Transverse colon (tissue), 4 donors: ENCODE measurements around the gene MGAT4A. TPM values are rescaled to one million over a fixed set of nuclear protein-coding genes. Genes with fewer than 3 reads are reported as not detected.

Experiments
- DNase-seq: peaks from one replicate; pipeline ENCODE4 v3.0.0-alpha.2; 2019
- H3K27ac ChIP-seq, 4 donors: fragments of 200-600 bp; sonication (generic); 2 replicates each; pipeline ENCODE4 v1.5.1; 2016 to 2018; ENCODE audit warnings: inconsistent platforms in 4 of 4
- H3K27me3 ChIP-seq: fragments of 200-600 bp; sonication (generic); 2 replicates; pipeline ENCODE4 v1.5.1; 2017; ENCODE audit warnings: inconsistent platforms
- H3K36me3 ChIP-seq, 4 donors: fragments of 200-600 bp; sonication (generic); 2 replicates each; pipeline ENCODE4 v1.5.1; 2017 to 2019; ENCODE audit warnings: inconsistent platforms in 4 of 4
- H3K4me1 ChIP-seq, 4 donors: fragments of 200-600 bp; sonication (generic); 2 replicates each; pipeline ENCODE4 v1.5.1; 2017 to 2020; ENCODE audit warnings: inconsistent platforms in 4 of 4
- H3K4me3 ChIP-seq, 4 donors: fragments of 200-600 bp; sonication (generic); 1 replicate in 1 of 4; 2 replicates in 3 of 4; pipeline versions ENCODE4 v1.5.1 to v1.6.1; 2017 to 2019; ENCODE audit warnings: inconsistent platforms in 4 of 4
- H3K9me3 ChIP-seq, 2 donors: fragments of 200-600 bp; sonication (generic); 2 replicates each; pipeline ENCODE4 v1.5.1; 2017 to 2019; ENCODE audit warnings: inconsistent platforms in 2 of 2
- CTCF ChIP-seq, 5 experiments: fragments of 200-600 bp in 3 of 5; fragments of 450-650 bp in 2 of 5; sonication (generic) in 3 of 5; IDR thresholded peaks; 1 replicate in 2 of 5; 2 replicates in 3 of 5; pipeline ENCODE4 v1.5.1; 2016 to 2017; ENCODE audit warnings: antibody characterized with exemption in 5 of 5, inconsistent platforms in 3 of 5, mild to moderate bottlenecking in 2 of 5, moderate library complexity in 1 of 5
- EP300 ChIP-seq: sonication (generic); formaldehyde crosslinking; IDR thresholded peaks from one replicate; pipeline ENCODE4 v1.6.1; 2017; ENCODE audit warnings: antibody characterized with exemption, low read depth
- POLR2A ChIP-seq: fragments of 450-650 bp; IDR thresholded peaks from one replicate; pipeline ENCODE4 v1.6.1; 2016; ENCODE audit warnings: antibody characterized with exemption, mild to moderate bottlenecking, moderate library complexity
- POLR2AphosphoS5 ChIP-seq, 3 donors: sonication (generic); formaldehyde crosslinking; IDR thresholded peaks; one replicate each; pipeline ENCODE4 v1.6.1; 2016; ENCODE audit warnings: antibody characterized with exemption in 3 of 3
- WGBS, 2 donors: methylation state at CpG; one replicate each; pipeline ENCODE4 v1.1.5; 2018; ENCODE audit warnings: low coverage in 1 of 2; 5-methylcytosine and 5-hydroxymethylcytosine counted together
- in situ Hi-C, 4 donors: fragments of 200-750 bp; cut with MboI; loops; one replicate each; pipeline versions ENCODE4 v1.15.0 to v1.15.1; 2017; ENCODE audit warnings: low sequenced_read_pairs in 3 of 4, low pct_ligation_motif_present in 1 of 4, low pct_unique_long_range_greater_than_20kb in 1 of 4
- intact Hi-C: fragments of 100-400 bp; cut with DNase I; formaldehyde crosslinking; loops from one replicate; pipeline ENCODE4 v1.15.1; 2023; ENCODE audit warnings: low total_unique reads
- total RNA-seq, 4 donors: library from RNA; depleted of rRNA; stranded (reverse); fragments of >200 nt; gene quantifications; one replicate each; pipeline ENCODE4 v1.1.0, GENCODE V29; 2016

MGAT4A gene
- total RNA-seq, 4 donors from 2014 or later: 29.9 to 237 (median 124) TPM

- H3K4me3 ChIP-seq: no peak overlapping the region
- H3K27ac ChIP-seq: no peak overlapping the region
- WGBS, 2 donors: 78 to 86% methylated on average over 3 to 5 of the region's 5 CpGs
- intact Hi-C loops: no loop called here
- TF ChIP-seq CTCF (IDR thresholded peaks at IDR 0.05): no peak
- no peak for TF ChIP-seq POLR2AphosphoS5 (IDR thresholded peaks at IDR 0.05)
- TF ChIP-seq POLR2A: no peak
- no peaks in the 10 kb centered on the region for H3K4me1 ChIP-seq
- H3K36me3 ChIP-seq: peaks cover 0 to 4% (median 0%) of the 10 kb centered on the region in 4 donors
- H3K9me3 ChIP-seq: no peaks in the 10 kb centered on the region
- no peaks in the 10 kb centered on the region for H3K27me3 ChIP-seq
- DNase-seq: no peak
- in situ Hi-C loops: loop anchor here in 1 of 4 donors (25.0 kb wide), 1 partner anchor 160 kb away; no protein-coding TSS in a partner anchor
Observed at GRCh38 chr2:98572211-98572610, 158.7 kb downstream of the MGAT4A start.

GRCh38 chr2:98571796-98572195 is 159.1 kb downstream of the MGAT4A start:
- H3K27me3 ChIP-seq: no peaks in the 10 kb centered on the region
- no peaks in the 10 kb centered on the region for H3K4me1 ChIP-seq
- no peak for DNase-seq
- H3K36me3 ChIP-seq: peaks cover 0 to 4% (median 0%) of the 10 kb centered on the region in 4 donors
- H3K4me3 ChIP-seq: no peak overlapping the region
- TF ChIP-seq POLR2AphosphoS5 (IDR thresholded peaks at IDR 0.05) (no peak), POLR2A (no peak), CTCF (IDR thresholded peaks at IDR 0.05) (no peak), EP300 (no peak)
- H3K9me3 ChIP-seq: no peaks in the 10 kb centered on the region
- intact Hi-C loops: no loop called here
- in situ Hi-C loops: loop anchor here in 1 of 4 donors (25.0 kb wide), 1 partner anchor 159 kb away; no protein-coding TSS in a partner anchor
- WGBS, 2 donors: 94% methylated on average over 9 of the region's 9 CpGs; no CpG with 5 or more reads in 1 of the 2 donors
- no peak overlapping the region for H3K27ac ChIP-seq

GRCh38 chr2:98571121-98571701 is 159.7 kb downstream of the MGAT4A start:
- WGBS, 2 donors: 91 to 93% methylated on average over 5 to 13 of the region's 13 CpGs
- H3K27ac ChIP-seq: no peak overlapping the region
- no peaks in the 10 kb centered on the region for H3K27me3 ChIP-seq
- H3K4me1 ChIP-seq: no peaks in the 10 kb centered on the region
- no peaks in the 10 kb centered on the region for H3K9me3 ChIP-seq
- no peak for DNase-seq
- H3K4me3 ChIP-seq: no peak overlapping the region
- TF ChIP-seq POLR2AphosphoS5 (IDR thresholded peaks at IDR 0.05): no peak
- no peak for TF ChIP-seq CTCF (IDR thresholded peaks at IDR 0.05)
- TF ChIP-seq EP300: no peak
- TF ChIP-seq POLR2A: no peak
- intact Hi-C loops: no loop called here
- H3K36me3 ChIP-seq: peaks cover 0 to 4% (median 0%) of the 10 kb centered on the region in 4 donors
- in situ Hi-C loops: loop anchor here in 1 of 4 donors (25.0 kb wide), 1 partner anchor 159 kb away; no protein-coding TSS in a partner anchor

- WGBS, 2 donors: 93 to 94% methylated on average over 4 to 5 of the region's 5 CpGs
- TF ChIP-seq EP300: no peak
- TF ChIP-seq POLR2A: no peak
- TF ChIP-seq POLR2AphosphoS5 (IDR thresholded peaks at IDR 0.05): no peak
- no peak for TF ChIP-seq CTCF (IDR thresholded peaks at IDR 0.05)
- Histone ChIP-seq H3K27me3 (no peaks in the 10 kb centered on the region), H3K4me1 (no peaks in the 10 kb centered on the region), H3K4me3 (no peak overlapping the region), H3K36me3 (peaks cover 0 to 4% (median 0%) of the 10 kb centered on the region in 4 donors), H3K9me3 (no peaks in the 10 kb centered on the region), H3K27ac (no peak overlapping the region)
- intact Hi-C loops (no loop called here), in situ Hi-C loops (loop anchor here in 1 of 4 donors (25.0 kb wide), 1 partner anchor 158 kb away; no protein-coding TSS in a partner anchor)
- no peak for DNase-seq
Observed at GRCh38 chr2:98570356-98570755, 160.6 kb downstream of the MGAT4A start.
